Eye (tissue), 1 donor: ENCODE data around the gene NEDD4L.
"Not testable (repeated sequence)": the region's sequence is repeated elsewhere in the genome, so short reads cannot be mapped to it uniquely, and the experiment has no call there.

ENCODE experiments used
- DNase-seq: peaks from one replicate; pipeline ENCODE4 v3.0.0-alpha.2; 2015

Gene NEDD4L

DNA sequence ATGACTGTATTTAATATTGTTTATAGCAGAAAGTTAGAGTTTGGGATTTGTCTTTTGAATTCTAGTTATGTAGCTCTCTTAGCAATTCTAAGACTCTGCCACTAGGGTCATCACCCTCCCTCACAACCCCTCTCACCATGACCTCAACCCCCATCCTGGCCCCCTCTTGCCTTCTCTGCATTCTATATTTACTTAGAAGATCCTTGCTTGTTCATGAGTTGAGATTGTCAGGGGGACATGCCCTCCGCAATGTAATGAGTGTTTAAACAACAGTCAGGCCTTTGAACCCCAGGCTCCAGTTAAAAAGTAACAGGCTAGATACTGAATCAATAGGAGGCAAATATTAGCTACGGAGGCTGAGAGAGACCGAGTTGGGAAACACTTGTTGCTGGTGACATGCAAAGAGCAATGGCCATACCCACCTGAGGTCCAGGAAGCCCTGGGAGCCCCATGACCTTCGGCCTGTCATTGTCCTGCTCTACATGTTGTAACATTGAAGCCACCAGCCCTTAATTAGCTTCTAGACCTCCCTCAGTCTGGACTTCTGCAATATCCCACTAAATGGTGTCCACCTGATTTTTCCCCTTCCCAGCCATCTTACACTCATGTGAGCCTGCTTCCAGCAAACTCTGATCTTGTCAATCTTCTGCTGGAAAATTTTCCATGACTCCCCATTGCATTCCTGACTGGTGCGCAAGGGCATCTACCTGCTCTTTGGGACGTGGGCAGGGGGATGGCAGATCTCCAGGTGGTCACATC is 363.8 kb downstream of the NEDD4L start:
- DNase-seq = no peak

DNA sequence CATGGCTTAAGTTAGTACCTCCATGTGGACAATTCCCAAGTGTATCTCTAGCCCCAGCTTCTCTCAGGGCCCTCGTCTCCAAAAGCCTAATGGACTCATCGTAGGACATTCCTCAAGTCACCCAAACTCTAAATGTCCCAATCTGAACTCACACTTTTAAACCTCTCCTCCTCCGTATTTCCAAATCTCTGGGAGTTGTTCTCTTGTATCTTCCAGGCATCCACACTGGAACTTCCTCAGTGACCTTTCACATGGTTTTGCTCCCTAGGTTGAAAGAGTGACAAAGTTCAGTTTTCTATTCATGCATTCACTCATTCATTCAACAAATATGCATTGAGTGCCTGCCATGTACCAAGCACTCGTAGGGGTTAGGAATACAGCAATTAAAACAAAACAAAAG is 364.6 kb downstream of the NEDD4L start:
- no peak for DNase-seq

DNA sequence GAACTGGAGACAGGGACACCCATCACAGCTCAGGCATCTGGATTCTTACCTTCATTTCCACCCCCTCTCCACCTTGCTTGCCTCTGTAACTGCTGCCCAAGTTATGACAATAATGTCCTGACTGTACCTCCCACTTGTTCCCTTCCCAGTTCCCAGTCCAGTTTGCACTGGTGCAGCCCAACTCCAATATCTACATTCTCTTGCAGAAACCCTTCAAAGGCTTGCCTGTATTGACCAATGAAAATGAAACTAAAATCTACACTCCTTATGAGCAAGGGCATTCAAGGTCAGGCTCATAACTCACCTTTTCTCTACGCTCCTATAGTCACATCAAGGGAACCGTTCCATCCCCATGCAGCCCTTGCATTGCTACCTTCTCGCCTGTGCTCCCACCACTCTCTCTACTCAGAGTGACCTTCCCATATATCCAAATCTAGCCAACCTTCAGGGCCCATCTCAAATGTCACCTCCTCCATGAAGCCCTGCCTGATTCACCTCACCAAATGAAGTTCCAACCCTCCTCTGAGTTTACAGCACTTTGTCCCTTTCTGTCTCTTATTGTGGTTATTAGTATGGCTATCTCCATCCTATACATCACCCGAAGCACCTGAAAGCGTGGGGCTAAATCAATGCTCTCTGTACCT is 365.9 kb downstream of the NEDD4L start:
- no peak for DNase-seq

DNA sequence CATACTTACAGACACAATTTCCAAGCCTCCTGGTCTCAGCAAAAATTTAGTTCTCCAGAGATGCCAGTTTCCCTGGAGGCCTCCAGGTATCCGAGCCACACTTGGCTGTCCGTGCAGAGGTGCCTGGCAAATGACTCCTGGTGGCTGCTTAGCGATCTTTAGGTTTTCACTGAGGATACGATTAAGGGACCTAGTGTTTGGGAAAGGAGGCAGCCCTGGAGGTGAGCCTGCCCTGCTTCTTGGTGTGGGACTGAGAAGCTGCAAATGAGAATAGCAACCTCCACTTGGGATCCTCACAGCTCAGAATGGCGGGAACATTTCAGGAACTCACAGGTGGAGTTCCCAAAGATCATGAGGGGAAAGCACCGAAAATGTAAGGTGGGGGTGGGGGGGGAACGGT is 367.3 kb downstream of the NEDD4L start:
- DNase-seq = no peak

DNA sequence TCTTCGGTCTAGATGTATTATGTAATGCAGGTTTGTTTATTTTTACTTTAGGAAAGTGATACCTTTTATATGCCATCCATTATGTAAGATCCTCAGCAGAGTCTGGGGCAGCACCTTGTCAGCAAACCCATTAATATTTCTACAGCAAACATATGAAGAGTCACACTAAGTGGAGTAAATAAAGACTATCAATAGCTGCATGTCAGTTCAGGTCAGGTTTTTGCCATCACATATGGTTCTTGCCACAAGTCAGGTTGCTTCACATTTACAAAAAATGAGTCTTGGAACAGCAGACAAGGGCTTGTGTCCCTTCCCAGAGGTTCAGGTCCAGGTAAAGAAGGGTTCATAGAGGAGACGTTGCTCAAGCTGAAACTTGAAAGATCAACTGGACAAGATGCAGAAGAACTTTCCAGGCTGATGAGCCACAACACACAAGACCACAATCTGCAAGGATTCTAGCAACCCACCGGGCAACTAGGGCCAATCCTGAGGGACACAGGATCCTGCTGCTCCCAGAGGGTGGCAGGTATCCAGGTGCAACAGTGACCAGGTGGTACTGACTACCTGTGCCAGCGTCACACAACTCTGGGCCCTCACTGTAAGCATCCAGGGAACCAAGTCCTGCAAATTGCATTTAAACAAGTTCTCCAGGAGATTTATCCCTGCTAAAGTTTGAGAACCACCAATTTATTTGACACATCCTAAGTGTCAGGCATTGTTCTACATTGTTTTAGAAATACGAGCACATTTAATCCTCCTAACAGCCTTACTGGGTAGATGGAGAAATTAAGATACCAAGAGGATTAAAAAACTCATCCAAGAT is 369.0 kb downstream of the NEDD4L start:
- no peak for DNase-seq

DNA sequence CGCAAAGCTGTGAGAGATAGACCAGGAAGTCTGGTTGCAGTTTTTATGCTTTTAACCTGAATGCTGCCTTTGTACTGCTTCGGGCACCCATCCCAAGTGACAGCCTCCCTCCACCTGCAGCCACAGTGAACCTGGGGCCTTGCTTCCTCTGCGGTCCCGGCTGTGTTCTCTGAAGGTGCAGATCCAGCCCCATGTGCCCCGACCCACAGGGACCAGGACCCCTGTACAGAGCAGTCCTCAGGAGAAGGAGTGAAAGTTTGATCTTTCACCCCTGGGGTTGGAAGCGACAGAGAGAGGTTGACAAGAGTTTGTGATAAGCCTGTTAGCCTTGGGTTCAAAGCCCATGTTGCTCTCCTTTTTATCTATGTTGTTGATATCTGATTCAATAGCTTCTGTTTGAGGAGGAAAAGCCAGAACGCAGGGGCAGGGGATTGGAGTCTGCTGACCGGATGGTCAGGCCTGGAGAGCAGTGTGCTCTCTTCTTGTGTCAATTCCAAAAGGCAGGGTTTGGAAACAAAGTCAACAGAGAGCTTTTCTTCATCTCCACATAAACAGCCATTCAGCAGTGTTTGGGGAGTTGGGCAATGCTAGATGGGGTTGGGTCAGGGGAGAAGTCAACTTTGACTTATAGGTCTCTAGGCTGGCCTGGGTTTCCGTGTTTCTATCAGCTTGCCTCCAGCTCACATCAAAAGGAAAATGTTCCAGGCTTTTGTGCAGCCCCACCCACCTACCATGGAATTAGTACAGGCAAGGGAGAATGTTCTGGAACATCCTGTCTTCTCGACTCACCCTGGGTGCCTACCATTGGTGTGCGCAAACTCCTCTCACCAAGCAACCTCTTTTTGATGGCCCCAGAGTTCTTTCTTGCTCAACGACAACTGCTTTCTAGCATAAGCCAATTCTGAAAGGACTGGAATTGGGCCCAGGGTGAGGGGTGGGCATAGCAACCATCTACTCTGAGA is 369.9 kb downstream of the NEDD4L start:
- DNase-seq = no peak

DNA sequence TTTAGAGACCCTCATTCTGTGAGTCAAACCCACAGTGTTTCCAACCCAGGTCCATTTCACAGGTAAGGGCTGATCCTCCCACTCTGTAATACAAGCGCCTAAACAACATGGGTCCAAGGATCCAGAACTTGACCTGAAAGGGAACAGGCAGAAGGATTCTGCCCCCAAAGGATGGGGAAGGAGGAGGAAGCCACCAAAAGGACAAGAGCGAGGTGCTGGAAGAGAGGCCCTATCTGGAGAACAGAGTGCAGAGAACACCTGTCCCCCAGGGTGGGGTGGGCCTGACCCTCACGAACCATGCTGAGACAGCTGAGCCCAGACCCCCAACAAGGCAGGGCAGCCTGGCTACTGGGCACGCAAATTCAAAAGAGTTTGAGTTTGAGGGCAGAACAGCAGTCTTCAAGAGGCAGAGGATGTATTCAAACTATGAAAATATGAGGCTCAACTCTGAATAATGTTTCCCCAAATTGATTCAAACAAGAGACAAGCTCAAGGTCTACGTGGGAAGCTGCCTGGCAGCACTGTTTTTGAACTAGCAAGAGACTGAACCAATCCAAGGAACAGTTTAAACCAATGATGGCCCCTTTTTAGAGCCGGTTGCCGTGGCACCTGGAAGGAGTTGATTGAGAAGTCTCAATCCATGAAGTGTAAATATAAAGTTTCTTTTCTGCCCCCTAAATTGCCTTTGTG is 372.1 kb downstream of the NEDD4L start:
- no peak for DNase-seq

DNA sequence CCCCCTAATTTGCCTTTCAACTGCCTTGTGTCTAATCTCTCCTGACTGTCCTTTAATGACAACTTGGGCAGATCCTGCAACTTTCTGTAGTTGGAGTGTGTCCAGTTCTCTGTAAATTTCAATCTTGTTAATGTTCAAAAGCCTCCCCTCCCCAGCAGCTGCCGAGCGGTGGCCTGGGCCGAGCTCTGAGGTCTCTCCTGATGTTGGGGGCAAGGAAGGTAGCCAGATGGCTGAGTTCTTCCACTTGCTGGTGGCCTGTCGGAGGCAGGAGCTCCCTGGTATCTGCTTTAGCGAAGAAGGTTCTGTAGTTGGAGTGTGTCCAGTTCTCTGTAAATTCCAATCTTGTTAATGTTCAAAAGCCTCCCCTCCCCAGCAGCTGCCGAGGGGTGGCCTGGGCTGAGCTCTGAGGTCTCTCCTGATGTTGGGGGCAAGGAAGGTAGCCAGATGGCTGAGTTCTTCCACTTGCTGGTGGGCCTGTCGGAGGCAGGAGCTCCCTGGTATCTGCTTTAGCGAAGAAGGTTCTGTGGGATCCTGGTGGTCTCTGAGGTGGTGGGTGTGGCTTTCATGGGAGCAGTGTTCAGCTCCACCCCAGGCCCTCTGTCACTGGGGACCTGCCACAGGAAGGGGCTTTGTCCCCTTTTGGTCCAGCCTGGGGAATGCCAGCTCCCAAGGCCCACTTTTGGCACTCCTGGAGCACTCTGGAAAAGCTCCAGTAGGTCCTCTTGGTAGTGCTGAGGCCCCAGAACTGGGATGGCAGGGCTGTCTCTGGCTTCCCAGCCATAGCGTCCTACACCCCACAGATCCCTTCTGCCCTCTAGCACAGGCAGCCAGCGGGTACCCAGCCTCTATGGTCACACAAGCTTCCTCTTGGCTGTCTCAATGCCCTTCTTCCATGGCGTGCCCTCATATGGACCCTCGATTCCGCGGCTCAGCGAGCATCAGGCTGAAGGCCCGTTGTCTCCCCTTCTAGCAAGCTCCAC is 373.0 kb downstream of the NEDD4L start:
- no peak for DNase-seq

DNA sequence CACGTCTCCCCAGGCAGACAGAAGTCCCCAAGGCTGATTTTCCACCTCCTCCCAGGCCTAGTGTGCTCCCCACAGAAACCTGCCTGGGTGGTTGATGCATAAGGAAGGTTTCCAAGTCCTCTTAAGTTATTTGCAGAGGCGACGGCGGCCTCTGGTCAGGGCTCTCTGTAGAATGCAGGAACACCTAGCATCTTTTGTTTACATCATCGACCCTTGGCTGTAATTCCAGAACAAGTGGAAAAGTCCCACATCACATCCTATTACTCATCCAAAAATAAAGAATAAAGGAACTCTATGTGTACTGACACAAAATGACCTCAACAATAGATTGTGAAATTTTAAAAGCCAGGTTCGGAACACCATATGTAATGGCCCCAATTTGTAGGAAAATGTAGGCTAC is 373.7 kb downstream of the NEDD4L start:
- DNase-seq = no peak

DNA sequence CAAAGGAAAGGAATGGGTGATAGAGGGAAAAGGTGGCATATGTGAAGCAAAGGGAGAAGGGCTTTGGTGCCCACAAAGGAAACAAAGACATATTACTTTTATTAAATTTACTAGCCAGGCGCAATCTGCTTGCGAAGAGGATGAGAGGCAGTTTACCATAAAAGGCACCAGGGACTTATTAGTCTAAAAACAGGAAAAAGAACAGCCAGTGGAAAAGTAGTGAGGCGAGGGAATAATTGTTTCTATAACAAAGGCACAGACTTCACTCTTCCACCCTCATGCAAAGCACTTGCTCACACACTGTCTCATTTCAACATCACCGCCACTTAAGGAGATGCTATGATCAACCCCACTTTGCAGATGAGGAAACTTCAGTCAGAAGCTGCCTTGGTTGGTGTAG is 374.3 kb downstream of the NEDD4L start:
- DNase-seq = no peak

DNA sequence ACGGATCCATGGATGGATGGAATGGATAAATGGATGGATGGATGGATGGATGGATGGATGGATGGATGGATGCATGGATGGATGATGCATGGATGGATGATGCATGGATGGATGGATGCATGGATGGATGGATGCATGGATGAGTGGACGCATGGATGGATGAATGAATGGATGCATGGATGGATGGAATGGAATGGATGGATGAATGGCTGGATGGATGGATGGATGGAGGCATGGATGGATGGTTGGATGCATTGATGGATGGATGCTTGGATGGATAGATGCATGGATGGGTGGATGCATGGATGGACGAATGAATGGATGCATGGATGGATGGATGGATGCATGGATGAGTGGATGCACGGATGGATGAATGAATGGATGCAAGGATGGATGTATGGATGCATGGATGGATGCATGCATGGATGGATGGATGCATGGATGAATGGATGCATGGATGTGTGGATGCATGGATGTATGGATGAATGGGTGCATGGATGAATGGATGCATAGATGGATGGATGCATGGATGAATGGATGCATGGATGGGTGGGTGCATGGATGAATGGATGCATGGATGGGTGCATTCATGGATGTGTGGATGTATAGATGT is 375.7 kb downstream of the NEDD4L start:
- DNase-seq = no peak

DNA sequence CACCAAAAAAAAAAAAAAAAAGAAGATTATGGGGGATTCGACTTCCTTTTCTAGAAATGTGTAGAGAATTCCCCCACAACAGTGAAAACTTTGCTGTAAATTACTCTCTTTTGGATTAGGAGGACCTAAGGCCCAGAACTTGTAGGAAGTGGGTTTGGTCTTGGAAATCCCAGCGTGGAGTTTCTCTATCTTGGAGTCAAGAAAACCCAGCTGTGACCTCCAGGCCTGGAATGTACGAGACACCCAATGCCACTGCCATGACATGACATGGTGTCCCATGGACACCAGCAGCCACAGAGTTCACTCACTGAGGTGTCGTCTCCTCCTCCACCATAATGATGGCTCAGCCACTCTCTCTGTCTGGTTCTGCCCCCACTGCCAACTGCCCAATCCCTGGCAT is 382.6 kb downstream of the NEDD4L start:
- DNase-seq = no peak

DNA sequence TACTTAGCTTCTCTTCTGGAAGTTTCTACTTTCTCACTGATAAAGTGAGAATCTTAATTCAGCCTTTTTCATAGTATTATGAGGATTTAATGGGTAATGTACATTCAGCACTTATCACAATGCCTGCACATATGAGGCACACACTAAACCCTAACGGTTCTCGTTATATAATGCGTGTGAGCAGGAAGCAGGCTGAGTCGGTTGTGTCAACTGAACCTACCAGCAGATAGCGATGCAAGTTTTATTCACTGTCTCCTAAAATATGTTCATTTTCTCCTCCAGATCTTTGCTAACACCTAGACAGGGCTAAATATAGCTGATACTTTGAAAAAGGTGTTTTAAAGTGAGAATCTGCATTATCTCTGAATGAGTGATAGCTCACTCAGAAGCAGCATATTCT is 383.3 kb downstream of the NEDD4L start:
- no peak for DNase-seq

DNA sequence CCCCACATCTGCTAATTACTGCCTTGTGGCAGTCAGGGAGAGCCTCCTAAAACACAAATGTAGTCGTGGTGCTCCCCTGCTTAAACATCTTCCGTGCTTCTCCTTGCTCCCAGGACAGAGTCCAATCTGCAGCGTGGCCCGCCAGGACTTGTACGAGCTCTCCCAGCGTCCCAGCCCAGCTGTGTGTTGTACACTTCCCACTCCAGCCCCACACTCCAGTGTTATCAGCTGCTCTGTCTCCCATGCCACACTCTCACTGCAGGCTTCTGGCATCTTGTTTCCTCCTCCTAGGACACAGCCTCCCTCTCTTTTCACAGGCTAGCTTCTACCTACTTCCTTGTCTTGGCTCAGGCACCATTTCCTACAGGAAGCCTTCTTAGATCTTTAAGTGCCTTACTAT is 385.4 kb downstream of the NEDD4L start:
- no peak for DNase-seq

DNA sequence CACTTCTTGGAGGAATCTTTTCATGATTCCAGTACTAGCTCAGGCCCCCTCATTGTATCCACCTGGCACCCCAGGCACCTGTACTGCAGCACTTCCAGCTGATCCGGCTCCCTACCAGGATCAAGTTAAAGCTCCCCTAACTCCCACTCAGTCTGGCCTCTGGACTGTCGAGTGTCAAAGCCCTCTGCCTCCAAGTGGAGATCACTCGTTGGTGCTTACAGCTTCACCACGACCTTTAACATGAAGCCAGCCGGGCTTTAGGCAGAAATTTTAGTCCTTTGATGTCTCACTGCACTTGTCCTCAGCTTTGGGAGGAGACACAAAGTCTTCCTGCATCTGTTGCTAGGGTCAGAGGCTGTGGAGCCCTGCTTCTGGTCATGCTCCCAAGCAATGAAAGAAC is 387.2 kb downstream of the NEDD4L start:
- no peak for DNase-seq

DNA sequence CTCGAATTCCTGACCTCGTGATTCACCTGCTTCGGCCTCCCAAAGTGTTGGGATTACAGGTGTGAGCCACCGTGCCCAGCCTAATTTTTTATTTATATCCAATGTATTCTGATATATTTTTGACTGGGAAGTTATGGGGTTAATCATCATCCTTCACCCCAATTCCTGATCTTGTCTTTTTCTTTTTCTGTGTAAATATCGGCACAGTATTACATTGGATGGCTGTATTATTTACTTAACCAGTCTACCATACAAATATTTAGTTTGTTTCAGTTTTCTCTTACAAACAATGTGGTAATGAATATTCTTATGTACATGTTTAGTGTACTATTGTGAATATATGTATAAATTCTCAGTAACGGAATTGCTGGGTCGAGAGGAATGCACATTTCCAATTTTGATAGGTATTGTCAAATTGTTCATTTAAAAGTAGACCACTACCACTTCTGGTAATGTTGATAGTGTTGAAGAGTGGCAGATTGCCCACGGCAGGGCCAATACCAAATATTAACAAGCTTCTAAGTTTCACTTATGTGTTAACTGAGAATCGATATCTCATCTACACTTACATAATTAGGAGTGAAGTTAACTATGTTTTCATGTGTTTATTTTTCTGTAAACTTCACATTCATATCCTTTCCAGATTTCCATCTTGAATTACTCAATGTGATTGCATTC is 388.2 kb downstream of the NEDD4L start:
- no peak for DNase-seq

DNA sequence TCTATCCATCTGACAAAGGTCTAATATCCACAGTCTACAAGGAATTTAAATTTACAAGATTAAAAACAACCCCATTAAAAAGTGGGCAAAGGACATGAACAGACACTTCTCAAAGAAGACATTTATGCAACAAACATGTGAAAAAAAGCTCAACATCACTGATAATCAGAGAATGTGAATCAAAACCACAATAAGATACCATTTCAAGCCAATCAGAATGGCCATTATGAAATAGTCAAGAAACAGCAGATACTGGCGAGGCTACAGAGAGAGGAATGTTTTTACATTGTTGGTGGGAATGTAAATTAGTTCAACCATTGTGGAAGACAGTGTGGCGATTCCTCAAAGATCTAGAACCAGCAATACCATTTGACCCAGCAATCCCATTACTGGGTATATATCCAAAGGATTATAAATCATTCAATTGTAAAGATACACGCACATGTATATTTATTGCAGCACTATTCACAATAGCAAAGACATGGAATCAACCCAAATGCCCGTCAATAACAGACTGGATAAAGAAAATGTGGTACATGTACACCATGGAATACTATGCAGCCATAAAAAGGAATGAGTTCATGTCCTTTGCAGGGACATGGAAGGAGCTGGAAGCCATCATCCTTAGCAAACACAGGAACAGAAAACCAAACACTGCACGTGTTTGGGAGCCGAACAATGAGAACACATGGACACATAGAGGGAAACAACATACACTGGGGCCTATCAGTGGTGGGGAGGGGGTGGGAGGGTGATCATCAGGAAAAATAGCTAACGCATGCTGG is 391.4 kb downstream of the NEDD4L start:
- DNase-seq = not testable (repeated sequence)

DNA sequence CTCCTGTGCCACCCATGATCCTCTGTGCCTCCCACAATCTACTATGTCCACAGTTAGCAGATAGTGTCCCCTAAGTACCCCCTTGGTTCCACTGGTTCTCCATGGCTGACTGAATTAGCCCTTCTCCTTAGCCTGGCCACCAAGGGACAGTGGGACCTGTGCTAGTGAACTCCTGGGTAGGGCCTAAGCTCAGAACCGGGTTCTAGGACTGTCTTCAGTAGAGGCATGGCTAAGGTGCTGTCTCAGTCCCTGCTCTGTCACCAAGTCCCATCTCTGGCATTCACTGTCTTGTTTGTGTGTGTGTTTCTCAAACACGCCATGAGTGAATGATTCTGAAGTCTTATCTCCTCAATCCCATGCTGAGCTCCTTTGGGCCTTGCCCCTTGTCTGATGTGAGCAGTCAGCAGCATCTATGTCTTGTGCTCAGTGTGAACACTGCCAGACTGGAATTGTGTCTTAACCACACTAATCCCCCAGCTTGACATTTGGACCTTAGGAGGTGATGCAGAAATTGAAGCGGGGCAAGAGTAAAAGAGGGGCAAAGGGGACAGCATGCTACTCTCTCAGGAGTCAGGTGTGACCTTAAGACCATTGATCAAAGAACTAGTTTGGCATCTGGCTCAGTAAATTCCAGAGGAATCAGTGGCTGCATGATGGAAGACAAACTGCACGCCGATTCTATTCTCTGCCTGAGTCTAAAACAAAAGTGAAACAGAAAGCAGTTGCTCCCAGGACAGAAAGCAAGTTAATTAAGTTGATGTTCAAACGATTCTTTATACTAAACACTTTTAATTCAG is 394.3 kb downstream of the NEDD4L start:
- DNase-seq = no peak
